Pancreas (tissue), 10 donors: ENCODE measurements around the gene HOXD8. TPM values are rescaled to one million over a fixed set of nuclear protein-coding genes. Genes with fewer than 3 reads are reported as not detected.

Source experiments
- ATAC-seq, 4 donors: fragments of 200-7000 bp; cut with Tn5 transposase; one replicate each; pipeline versions ENCODE4 v1.8.0 to v1.9.1; 2020; ENCODE audit warnings: mild to moderate bottlenecking in 4 of 4, moderate library complexity in 4 of 4
- DNase-seq, 6 donors: peaks; one replicate each; pipeline ENCODE4 v3.0.0-alpha.2; 2020
- FAIRE-seq: peaks from 2 replicates; lab custom pipeline; 2012; peaks lifted over from hg19 to GRCh38; lab: Jason Lieb, UNC
- H3K27ac ChIP-seq, 4 donors: fragments of 200-600 bp; sonication (generic); 1 replicate in 3 of 4; 2 replicates in 1 of 4; pipeline versions ENCODE4 v1.5.0 to v1.8.0; 2020
- H3K27me3 ChIP-seq, 4 donors: fragments of 200-600 bp; one replicate each; pipeline ENCODE4 v1.8.0; 2021
- H3K36me3 ChIP-seq, 3 donors: fragments of 200-600 bp; sonication (generic) in 1 of 3; one replicate each; pipeline versions ENCODE4 v1.5.0 to v1.8.0; 2020 to 2021
- H3K4me1 ChIP-seq, 3 donors: fragments of 200-600 bp; one replicate each; pipeline ENCODE4 v1.8.0; 2021
- H3K4me3 ChIP-seq, 4 donors: fragments of 200-600 bp; sonication (generic) in 2 of 4; one replicate each; pipeline versions ENCODE4 v1.5.0 to v1.8.0; 2020 to 2021
- H3K9me3 ChIP-seq, 4 donors: fragments of 200-600 bp; one replicate each; pipeline ENCODE4 v1.8.0; 2021
- CTCF ChIP-seq, 4 donors: fragments of 200-600 bp; sonication (generic) in 3 of 4; IDR thresholded peaks; one replicate each; pipeline versions ENCODE4 v1.5.0 to v1.8.0; 2021; ENCODE audit warnings: antibody characterized with exemption in 4 of 4
- WGBS, 2 donors: extraction: QIAGEN DNeasy Blood & Tissue Kit; methylation state at CpG; one replicate each; pipeline ENCODE4 v1.1.7; 2013; 5-methylcytosine and 5-hydroxymethylcytosine counted together
- intact Hi-C, 3 donors: fragments of 100-400 bp; cut with DNase I; formaldehyde crosslinking; loops; one replicate each; pipeline versions ENCODE4 v1.11.1 to v1.14.2; 2022
- polyA plus RNA-seq, 2 donors: library from polyadenylated mRNA; stranded (reverse); fragments of 200-250 nt; gene quantifications; one replicate each; pipeline ENCODE4 v1.2.3, GENCODE V29; 2013
- total RNA-seq, 6 donors: library from RNA; stranded (reverse); fragmentation: NEBNext Ultra II Directional in 4 of 6; extraction: Animal tissue kit (Norgen Biotek cat#: 25700) in 4 of 6; gene quantifications; one replicate each; pipeline versions ENCODE4 v1.2.1 to v1.2.4, GENCODE V29; 2021 to 2023
- donor health status: healthy with polysubstance abuse.
- donor health status: DM: no; HTN: no; CAD: no; lungs with moderate emphysema.
- donor health status: DM: no; HTN: no; CAD: no.
- donor health status: control.
- donor health status: control.
- donor health status: Bipolar disorder and iron deficiency.
- donor health status: DM: yes; HTN: yes; CAD: no.
- donor health status: DM: no; HTN: no; CAD: no.
- donor health status: DM: no; HTN: no; CAD: no.
- donor health status: DM: yes; HTN: yes; CAD: no.

HOXD8 gene
- total RNA-seq (under 1 TPM; 0.19 to 0.87 (median 0.61) TPM), polyA plus RNA-seq (1 to 10 TPM in 1 of 2 donors, under 1 TPM in 1; 0.61 to 1.5 TPM)

GRCh38 chr2:176128982-176129796 is at the start of gene HOXD8:
Gene HOXD8, plus strand, starts transcription at chr2:176129705. Its CDS starts 662 bp downstream, at chr2:176130367.
- TF ChIP-seq CTCF (IDR thresholded peaks at IDR 0.05) = no peak
- 3 to 6% methylated on average over 62 to 64 of the region's 64 CpGs for WGBS, 2 donors
- Histone ChIP-seq H3K4me1 (peaks cover 0 to 8% (median 5%) of the 10 kb centered on the region in 3 donors), H3K36me3 (no peaks in the 10 kb centered on the region), H3K4me3 (peak within 1 kb of the TSS in 2 of 4 donors; percentile 16 to 39), H3K9me3 (no peaks in the 10 kb centered on the region), H3K27ac (peak within 1 kb of the TSS in 1 of 4 donors; percentile 28), H3K27me3 (peaks cover 12 to 87% (median 36%) of the 10 kb centered on the region in 4 donors)
- FAIRE-seq = no peak
- ATAC-seq = peak in 3 of 4 donors; percentile 39 to 52 (median 42)
- peak in 1 of 6 donors; percentile 62 for DNase-seq
- intact Hi-C loops = loop anchor here in 2 of 3 donors (5.0 to 10.0 kb wide), 4 partner anchors 508 to 1016 kb away; no protein-coding TSS in a partner anchor

GRCh38 chr2:176079831-176080539 is 49.5 kb upstream of the HOXD8 start:
- Histone ChIP-seq H3K4me1 (no peaks in the 10 kb centered on the region), H3K36me3 (no peaks in the 10 kb centered on the region), H3K9me3 (no peaks in the 10 kb centered on the region), H3K27me3 (peaks cover 38 to 92% (median 54%) of the 10 kb centered on the region in 4 donors), H3K4me3 (peak overlapping the region in 1 of 4 donors; percentile 25), H3K27ac (no peak overlapping the region)
- DNase-seq = peak in 2 of 6 donors; percentile 36 to 66
- WGBS, 2 donors = 2 to 4% methylated on average over 68 to 86 of the region's 86 CpGs
- TF ChIP-seq CTCF (IDR thresholded peaks at IDR 0.05) = peak in 3 of 4 donors; percentile 24 to 50 (median 29)
- no peak for FAIRE-seq
- intact Hi-C loops = no loop called here
- ATAC-seq = peak in 2 of 4 donors; percentile 48 to 56

GRCh38 chr2:176080540-176081375 is 48.7 kb upstream of the HOXD8 start:
- no peak for FAIRE-seq
- Histone ChIP-seq H3K4me3 (peak overlapping the region in 1 of 4 donors; percentile 18), H3K27ac (no peak overlapping the region), H3K36me3 (no peaks in the 10 kb centered on the region), H3K4me1 (no peaks in the 10 kb centered on the region), H3K27me3 (peaks cover 38 to 92% (median 51%) of the 10 kb centered on the region in 4 donors), H3K9me3 (no peaks in the 10 kb centered on the region)
- no peak for TF ChIP-seq CTCF (IDR thresholded peaks at IDR 0.05)
- ATAC-seq = no peak
- intact Hi-C loops = no loop called here
- WGBS, 2 donors = 9 to 10% methylated on average over 55 to 68 of the region's 68 CpGs
- peak in 1 of 6 donors; percentile 66 for DNase-seq

- Histone ChIP-seq H3K36me3 (no peaks in the 10 kb centered on the region), H3K9me3 (no peaks in the 10 kb centered on the region), H3K4me3 (no peak overlapping the region), H3K4me1 (no peaks in the 10 kb centered on the region), H3K27ac (no peak overlapping the region), H3K27me3 (peaks cover 34 to 92% (median 48%) of the 10 kb centered on the region in 4 donors)
- intact Hi-C loops = no loop called here
- no peak for FAIRE-seq
- no peak for ATAC-seq
- WGBS, 2 donors = 7 to 10% methylated on average over 17 of the region's 17 CpGs
- no peak for DNase-seq
- TF ChIP-seq CTCF (IDR thresholded peaks at IDR 0.05) = no peak
Observed at GRCh38 chr2:176081376-176081836, 48.1 kb upstream of the HOXD8 start.
